HG03045 (cell line): ENCODE results near the gene SPHKAP.
"Not testable (repeated sequence)": the region's sequence is repeated elsewhere in the genome, so short reads cannot be mapped to it uniquely, and the experiment has no call there.

Experiments used
- ATAC-seq: cut with Tn5 transposase; IDR thresholded peaks from one replicate; pipeline ENCODE4 v1.9.1; 2021; ENCODE audit warnings: mild to moderate bottlenecking, moderate library complexity; ENCODE audit not compliant: unreplicated experiment

Gene SPHKAP

DNA sequence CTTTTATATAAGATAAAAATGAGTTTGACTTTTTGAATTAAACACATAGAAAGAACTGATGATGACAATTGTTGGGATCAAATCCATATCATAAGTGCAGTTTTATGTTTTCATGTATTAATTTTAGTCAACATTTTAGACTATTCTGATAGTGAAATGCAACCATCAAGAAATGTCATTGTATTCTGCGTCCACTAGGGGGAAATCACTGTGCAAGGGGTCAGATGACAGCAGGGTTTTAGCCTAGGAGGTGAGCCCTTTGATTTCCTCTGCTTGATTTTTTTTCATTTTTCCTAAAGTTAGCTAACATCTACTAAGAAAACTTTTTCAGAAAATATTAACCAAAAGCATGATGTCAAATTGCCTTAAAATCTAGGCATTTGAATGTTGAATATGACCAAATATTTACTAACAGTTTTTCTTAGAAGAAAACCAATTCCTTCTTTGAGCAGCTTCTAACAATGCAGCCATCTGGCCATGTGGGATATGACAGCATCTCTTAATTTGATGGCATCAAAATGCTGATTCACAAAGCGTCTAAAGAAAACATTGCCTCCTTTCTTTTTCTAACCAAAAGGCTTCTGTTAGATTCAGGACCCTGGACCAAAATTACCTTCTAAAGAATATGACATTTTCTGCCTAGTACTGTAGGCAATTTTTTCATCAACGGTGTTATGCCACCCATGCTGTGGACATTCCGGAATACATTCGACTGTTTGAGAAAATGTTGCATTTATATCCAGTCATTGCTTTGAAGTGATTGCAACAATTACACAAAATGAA, 141.5 kb downstream of the SPHKAP start:
- ATAC-seq: no peak

DNA sequence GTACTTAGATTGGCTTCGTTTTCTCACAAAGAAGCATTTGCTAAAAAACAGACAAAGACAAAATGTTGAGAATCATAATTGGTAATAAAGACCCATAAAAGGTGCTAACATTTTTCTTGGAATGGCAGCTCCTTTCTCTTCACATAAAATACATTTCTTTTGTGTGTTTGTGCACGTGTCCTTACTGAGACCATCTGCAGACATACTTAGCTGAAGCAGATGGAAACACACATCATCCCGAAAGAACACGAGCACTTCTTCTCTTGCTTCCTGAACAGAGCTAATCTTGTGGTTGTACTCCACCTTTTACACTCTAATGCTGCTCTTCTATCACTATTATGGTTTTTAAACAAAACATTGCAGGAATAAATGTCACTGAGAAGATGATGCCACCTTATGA, 142.5 kb downstream of the SPHKAP start:
- no peak for ATAC-seq

DNA sequence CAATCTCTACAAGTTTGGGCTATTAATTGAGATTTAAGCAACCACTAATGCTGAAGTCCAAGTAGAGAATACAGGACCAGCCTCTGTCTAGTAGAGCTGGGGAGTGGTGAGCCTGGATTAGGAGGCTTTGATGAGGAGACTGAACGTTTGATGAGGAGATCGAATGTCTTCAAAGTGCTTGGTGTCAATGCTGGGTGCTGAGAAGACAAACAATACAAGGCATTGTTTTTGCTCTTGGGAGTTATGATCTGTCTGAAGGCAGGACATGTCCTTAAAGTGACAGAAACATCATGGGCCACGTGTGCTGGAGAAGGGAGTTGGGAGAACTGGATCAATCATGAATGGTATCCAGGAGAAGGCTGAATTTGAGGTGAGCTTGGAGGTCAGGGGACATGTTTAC, 143.6 kb downstream of the SPHKAP start:
- no peak for ATAC-seq

DNA sequence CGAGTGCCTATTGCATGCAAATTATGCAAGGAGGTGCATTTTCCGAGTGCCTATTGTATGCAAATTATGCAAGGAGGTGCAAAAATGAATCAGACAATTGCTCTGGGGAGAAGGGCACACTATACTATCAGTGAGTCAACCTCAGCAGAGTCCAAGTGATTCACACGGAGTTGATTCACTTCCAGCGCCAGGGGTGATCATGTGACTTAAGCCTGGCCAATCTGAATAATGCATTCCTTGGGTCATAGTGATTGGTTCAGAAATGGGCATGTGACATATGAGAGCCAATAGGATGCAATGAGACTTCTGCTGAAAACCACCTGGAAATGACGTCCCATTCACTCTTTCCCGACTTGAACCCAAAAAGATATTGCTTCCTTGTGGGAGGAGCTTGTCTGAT, 157.9 kb downstream of the SPHKAP start:
- ATAC-seq: no peak

GRCh38 chr2:228018311-228018710, 163.2 kb downstream of the SPHKAP start:
- ATAC-seq: no peak

DNA sequence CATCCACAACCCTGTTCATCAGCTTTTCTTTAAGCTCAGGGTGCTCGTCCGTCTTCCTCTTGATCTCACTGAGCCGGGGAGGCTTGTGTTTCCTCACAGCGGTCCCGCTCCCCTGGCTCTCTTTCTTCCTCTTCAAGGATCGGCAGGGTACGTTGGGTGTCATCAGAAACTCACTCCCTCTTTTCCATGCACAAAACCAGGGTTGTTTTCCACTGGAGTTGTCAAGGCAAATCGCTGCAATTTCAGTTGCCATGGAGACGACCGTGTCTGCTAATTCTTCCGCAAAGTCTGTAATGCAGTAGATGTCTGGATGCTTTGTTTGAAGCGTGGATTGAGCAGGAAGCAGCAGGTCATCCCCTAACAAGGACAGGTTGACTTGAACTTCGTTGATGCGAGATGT, 163.7 kb downstream of the SPHKAP start:
- ATAC-seq: no peak

DNA sequence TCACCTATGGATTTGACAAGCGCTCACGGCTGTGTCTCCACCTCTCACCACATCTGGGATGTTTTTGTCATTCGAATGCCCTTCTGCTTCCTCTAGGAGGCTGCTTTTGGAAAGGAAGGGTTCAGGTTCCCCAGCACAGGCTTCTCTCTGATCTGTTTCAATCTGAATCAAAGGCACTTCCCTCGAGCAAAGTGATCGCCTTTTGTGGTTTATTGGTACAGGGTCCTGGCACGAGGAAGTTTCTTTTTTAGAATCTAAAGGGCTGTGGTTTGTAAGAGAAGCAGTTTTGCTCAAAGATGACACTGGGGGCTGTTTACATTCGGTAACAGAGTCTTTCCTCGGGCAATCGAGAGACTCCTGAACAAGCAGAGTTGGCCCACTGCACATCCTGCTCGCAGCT, 165.1 kb downstream of the SPHKAP start:
- ATAC-seq: no peak

GRCh38 chr2:228015741-228016140, 165.7 kb downstream of the SPHKAP start:
- ATAC-seq: no peak

DNA sequence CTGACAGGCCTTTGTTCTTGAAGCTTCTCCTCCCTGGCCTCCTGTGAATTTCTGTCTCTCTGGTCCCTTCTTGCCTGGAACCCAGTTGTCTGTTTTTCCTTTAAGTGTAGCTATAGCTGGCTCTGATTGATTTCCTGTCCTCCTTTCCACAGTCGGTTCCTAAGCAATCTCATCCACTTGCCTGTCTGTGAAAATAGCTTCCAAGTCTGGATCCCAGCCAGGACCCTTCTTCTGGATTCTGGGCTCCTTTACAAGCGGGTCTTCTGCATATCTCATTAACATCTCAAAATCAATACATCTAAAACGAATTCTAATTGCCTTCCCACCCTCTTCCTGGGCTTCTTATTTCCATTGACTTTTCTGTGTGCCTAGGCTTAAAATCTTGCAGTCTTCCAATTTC, 185.1 kb downstream of the SPHKAP start:
- ATAC-seq: no peak

DNA sequence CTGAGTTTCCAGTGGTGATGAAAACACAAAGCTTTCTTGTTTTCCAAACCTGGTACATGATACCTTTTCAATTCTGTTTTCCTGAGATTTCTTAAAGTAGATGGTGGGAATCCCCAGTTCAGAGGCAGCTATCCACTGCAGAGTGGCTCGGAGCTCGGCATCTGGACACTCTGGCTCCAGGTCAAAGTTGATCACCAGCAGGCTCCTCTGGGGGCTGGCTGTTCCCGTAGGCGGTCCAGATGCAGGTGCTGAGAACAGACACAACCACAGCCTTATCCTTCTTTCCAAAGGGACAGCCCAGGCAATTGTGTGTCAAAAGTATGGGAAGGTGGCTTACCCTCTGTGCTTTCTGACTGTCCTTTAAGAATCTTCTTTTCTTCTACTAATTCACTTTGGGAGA, 190.6 kb downstream of the SPHKAP start:
- ATAC-seq: no peak

DNA sequence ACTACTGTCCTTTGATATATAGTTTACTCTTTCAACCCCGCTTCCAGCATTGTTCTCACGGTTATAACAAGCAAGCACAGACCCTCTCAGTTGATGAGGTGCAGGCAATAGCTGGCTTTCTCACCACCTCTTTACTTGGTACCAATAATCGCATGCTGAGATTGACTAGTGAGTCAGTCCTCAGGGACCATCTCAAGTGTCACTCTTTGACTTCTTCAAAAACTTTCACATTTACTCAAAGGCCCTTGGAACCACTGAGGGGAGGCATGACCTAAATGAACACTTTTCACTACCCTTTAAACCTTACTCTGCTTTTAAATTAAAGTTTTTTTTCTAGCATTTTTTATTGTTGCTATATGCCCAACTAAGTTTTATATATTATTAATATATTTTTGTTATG, 208.2 kb downstream of the SPHKAP start:
- ATAC-seq: no peak

- ATAC-seq: no peak
These were observed 209.8 kb downstream of the SPHKAP start for GRCh38 chr2:227971619-227972230.

DNA sequence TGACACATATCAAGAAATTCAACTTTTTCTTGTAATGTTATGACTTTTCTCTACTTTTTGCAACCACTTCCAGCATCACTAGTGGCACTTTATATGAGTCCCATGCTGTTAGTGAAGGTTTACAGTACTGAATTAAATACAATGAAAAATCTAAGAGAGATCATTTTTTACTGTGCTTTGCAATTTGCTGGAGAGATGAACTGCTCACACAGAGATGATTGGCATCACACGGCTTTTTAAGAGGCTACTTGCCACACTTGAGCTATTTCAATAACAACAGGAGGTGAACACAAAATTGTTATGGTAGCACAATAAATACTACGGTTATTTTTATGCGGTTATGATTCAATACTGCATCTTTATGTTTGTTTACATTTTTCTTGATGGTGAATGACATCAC, 221.2 kb downstream of the SPHKAP start:
- ATAC-seq: no peak

- no peak for ATAC-seq
These were observed 238.5 kb downstream of the SPHKAP start for GRCh38 chr2:227942965-227943364.

- ATAC-seq: no peak
These were observed 239.5 kb downstream of the SPHKAP start for GRCh38 chr2:227942021-227942420.

DNA sequence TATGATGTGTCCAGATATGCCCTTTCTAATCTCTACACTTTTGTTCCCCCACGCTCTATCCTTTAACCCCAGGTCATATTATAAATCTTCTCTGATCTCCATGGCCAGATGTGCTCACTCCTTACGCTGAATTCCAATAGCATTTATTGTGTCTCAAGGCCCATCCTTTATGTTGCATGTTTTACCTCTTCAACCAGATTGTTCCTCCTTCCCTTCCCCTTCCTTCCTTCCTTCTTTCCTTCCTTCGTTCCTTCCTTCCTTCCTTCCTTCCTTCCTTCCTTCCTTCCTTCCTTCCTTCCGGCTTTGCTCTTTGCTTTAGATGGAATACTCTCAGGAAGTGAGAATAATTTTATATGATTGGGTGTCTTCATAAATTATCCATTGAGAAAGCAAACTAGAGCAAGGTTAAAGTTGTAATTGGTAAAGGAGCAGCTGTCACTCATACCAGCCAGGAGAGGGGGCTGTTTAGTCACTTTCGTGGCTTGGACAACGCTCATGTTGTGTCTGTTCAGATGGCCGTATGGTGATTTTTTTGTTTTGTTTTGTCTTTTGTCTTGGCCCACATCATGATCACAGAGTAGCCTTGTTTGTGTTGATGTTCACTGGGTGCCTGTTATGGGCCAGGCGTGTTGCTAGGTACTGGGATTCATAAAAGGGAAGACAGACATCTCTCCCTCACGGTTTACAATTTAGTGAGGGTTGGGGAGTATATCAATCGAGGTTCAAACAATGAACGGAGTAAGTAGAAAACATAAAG, 242.0 kb downstream of the SPHKAP start:
- ATAC-seq: no peak

- not testable (repeated sequence) for ATAC-seq
These were observed 245.2 kb downstream of the SPHKAP start for GRCh38 chr2:227936249-227936648.

- ATAC-seq: no peak
These were observed 247.6 kb downstream of the SPHKAP start for GRCh38 chr2:227933884-227934283.

GRCh38 chr2:227932403-227932802, 249.1 kb downstream of the SPHKAP start:
- ATAC-seq: no peak

- no peak for ATAC-seq
These were observed 249.5 kb downstream of the SPHKAP start for GRCh38 chr2:227932001-227932400.
